ENCODE data around the gene DCAF5. TPM values are rescaled to one million over a fixed set of nuclear protein-coding genes. Genes with fewer than 3 reads are reported as not detected.

DCAF5 gene
- polyA plus RNA-seq, 3 donors = 22.2 to 55.1 (median 30.6) TPM

DNA sequence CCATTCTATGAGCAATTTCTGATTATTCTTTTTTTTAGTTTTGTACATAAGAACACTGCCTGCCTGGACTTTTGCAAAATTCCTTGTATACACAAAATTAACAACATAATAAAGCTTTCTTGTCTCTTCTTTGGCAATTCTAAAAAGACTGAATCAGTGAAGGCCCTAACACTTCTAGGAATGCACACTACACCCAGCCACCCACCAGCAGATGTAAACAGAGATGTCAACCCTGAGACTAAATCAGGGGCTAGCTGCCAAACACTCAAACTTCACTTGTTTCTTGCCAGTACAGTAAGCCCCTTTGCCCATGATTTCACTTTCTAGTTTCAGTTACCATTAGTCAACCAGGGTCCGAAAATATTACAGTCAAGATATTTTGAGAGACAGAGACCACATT, 15.5 kb downstream of the DCAF5 start:
- intact Hi-C loops (cut with micrococcal nuclease) = no loop called here
- H3K36me3 Mint-ChIP-seq = peaks cover 26 to 34% of the 10 kb centered on the region in 2 donors
- Histone ChIP-seq H3K9ac (ENCODE audit: insufficient read depth, low read length, poor library complexity, severe bottlenecking) (no peak overlapping the region), H2AFZ (ENCODE audit: insufficient read depth, low read depth, low read length, poor library complexity, severe bottlenecking) (no peak overlapping the region), H3K4me1 (ENCODE audit: control insufficient read depth in 1 of 2, insufficient read depth in 2 of 2, low read length in 2 of 2) (peaks cover 0 to 13% of the 10 kb centered on the region in 2 donors), H3K36me3 (replicated peaks in 1 of 2; ENCODE audit: control insufficient read depth in 1 of 2, insufficient read depth in 2 of 2, low read length in 2 of 2) (peaks cover 2 to 29% of the 10 kb centered on the region in 2 donors), H3K27ac (ENCODE audit: low read depth in 1 of 2, low read length in 2 of 2) (no peak overlapping the region), H4K20me1 (ENCODE audit: insufficient read depth, low read length) (peaks cover 100% of the 10 kb centered on the region), H3K27me3 (ENCODE audit: control insufficient read depth in 2 of 2, insufficient read depth in 2 of 2, low read length in 2 of 2) (no peaks in the 10 kb centered on the region), H3K4me3 (replicated peaks in 1 of 3; ENCODE audit: low read depth in 2 of 3, low read length in 3 of 3) (no peak overlapping the region), H3K9me3 (replicated peaks in 1 of 2; ENCODE audit: control insufficient read depth in 1 of 2, insufficient read depth in 1 of 2, low read length in 2 of 2) (no peaks in the 10 kb centered on the region), H3K79me2 (ENCODE audit: insufficient read depth, low read length) (peaks cover 84% of the 10 kb centered on the region), H3K4me2 (replicated peaks; ENCODE audit: extremely low read depth, low read length, poor library complexity, severe bottlenecking) (no peak overlapping the region)
- peak overlapping the region in 1 of 7 donors; percentile 74 for H3K27ac Mint-ChIP-seq
- TF ChIP-seq CTCF (IDR thresholded peaks at IDR 0.05) = no peak
- no peaks in the 10 kb centered on the region for H3K27me3 Mint-ChIP-seq (ENCODE audit: low read depth in 3 of 3)
- peaks cover 0 to 1% (median 0%) of the 10 kb centered on the region in 7 donors for H3K9me3 Mint-ChIP-seq
- H3K4me1 Mint-ChIP-seq = peaks cover 19% of the 10 kb centered on the region
- no peak overlapping the region for H3K4me3 Mint-ChIP-seq
- no peak for DNase-seq
- WGBS (ENCODE audit: insufficient coverage) = no CpG with 5 or more reads among the region's 1 CpG

DNA sequence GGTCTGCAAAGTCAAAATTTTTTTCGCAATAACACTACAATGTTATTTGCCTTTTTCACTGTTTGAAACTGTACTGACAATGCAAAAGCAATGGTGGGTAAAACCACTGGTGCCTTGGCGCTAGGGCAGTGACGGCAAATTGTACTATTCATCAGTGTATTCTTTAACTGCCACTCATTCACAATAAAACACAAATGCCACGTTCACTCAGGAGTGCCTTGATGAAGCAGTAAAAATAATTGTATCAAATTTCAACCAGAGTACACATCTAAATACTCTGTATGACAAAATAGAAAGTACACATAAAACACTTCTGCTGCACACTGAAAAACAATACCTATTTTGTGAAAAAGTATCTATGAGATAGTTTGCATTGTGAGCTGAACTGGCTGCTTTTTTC, 17.8 kb downstream of the DCAF5 start:
- H3K4me1 ChIP-seq (ENCODE audit: control insufficient read depth in 1 of 2, insufficient read depth in 2 of 2, low read length in 2 of 2) = peaks cover 2 to 13% of the 10 kb centered on the region in 2 donors
- H3K36me3 ChIP-seq (replicated peaks in 1 of 2; ENCODE audit: control insufficient read depth in 1 of 2, insufficient read depth in 2 of 2, low read length in 2 of 2) = peaks cover 2 to 24% of the 10 kb centered on the region in 2 donors
- no peaks in the 10 kb centered on the region for H3K9me3 ChIP-seq (replicated peaks in 1 of 2; ENCODE audit: control insufficient read depth in 1 of 2, insufficient read depth in 1 of 2, low read length in 2 of 2)
- H3K9ac ChIP-seq (ENCODE audit: insufficient read depth, low read length, poor library complexity, severe bottlenecking) = no peak overlapping the region
- TF ChIP-seq CTCF (IDR thresholded peaks at IDR 0.05) = no peak
- H3K27me3 ChIP-seq (ENCODE audit: control insufficient read depth in 2 of 2, insufficient read depth in 2 of 2, low read length in 2 of 2) = no peaks in the 10 kb centered on the region
- Mint-ChIP-seq H3K36me3 (peaks cover 30 to 31% of the 10 kb centered on the region in 2 donors), H3K27me3 (ENCODE audit: low read depth in 3 of 3) (no peaks in the 10 kb centered on the region), H3K27ac (no peak overlapping the region), H3K4me1 (peaks cover 31% of the 10 kb centered on the region), H3K9me3 (peaks cover 0 to 1% (median 0%) of the 10 kb centered on the region in 7 donors), H3K4me3 (no peak overlapping the region)
- intact Hi-C loops (cut with micrococcal nuclease) = no loop called here
- no peak overlapping the region for H3K27ac ChIP-seq (ENCODE audit: low read depth in 1 of 2, low read length in 2 of 2)
- no peak for DNase-seq
- no peak overlapping the region for H3K4me2 ChIP-seq (replicated peaks; ENCODE audit: extremely low read depth, low read length, poor library complexity, severe bottlenecking)
- H2AFZ ChIP-seq (ENCODE audit: insufficient read depth, low read depth, low read length, poor library complexity, severe bottlenecking) = no peak overlapping the region
- no peak overlapping the region for H3K4me3 ChIP-seq (replicated peaks in 1 of 3; ENCODE audit: low read depth in 2 of 3, low read length in 3 of 3)
- H4K20me1 ChIP-seq (ENCODE audit: insufficient read depth, low read length) = peaks cover 100% of the 10 kb centered on the region
- 100% methylated on average over 1 of the region's 4 CpGs for WGBS (ENCODE audit: insufficient coverage)
- H3K79me2 ChIP-seq (ENCODE audit: insufficient read depth, low read length) = peaks cover 76% of the 10 kb centered on the region

Data from CD14-positive monocyte (primary cell).